ENCODE results near the gene RPL13A.

Gene RPL13A

DNA sequence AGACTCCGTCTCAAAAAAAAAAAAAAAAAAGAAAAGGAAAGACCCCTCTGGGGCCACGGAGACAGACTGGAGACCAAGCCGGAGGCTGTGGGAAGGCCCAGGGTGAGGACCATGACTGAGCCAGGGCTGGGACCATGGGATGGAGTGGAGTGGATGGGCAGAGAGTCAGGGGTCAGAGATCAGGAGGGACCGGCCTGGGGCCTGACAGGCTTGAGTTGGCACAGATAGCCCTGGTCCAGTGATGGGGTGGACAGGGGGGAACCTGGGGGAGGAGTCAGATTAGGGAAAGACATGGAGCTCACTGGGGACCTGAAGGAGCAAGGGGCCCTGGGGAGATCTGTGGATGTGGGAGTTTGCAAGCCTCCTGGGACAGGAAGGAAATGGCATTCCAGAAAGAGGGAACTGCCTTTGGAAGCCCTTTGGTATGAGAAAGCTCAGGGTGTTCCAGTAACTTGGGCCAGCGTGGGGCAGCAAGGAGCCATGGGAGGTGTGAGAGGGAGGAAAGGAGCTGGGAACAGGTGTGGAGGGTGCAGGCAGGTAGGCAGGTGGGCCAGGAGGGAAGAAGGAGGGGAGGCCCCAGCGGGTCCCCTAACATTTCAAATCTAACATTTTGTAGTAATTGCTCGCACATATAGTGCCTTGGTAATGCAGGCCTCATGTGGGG, 6.3 kb upstream of the RPL13A start:
- Histone ChIP-seq H3K9me2 (replicated peaks; ENCODE audit: low read depth, low read length) (no peaks in the 10 kb centered on the region), H3K79me2 (ENCODE audit: insufficient read depth, low read length) (no peaks in the 10 kb centered on the region), H3K36me3 (ENCODE audit: insufficient read depth, low read length) (no peaks in the 10 kb centered on the region), H3K4me3 (ENCODE audit: low read length, poor library complexity, severe bottlenecking) (no peak overlapping the region), H3K4me1 (ENCODE audit: insufficient read depth, low read length, poor library complexity, severe bottlenecking) (peaks cover under 1% of the 10 kb centered on the region), H3K9me3 (ENCODE audit: insufficient read depth, low read depth, low read length) (no peaks in the 10 kb centered on the region), H3K4me2 (ENCODE audit: low read depth, low read length, poor library complexity, severe bottlenecking) (no peak overlapping the region), H3F3A (ENCODE audit: low read depth) (no peaks in the 10 kb centered on the region), H4K20me1 (ENCODE audit: insufficient read depth, low read length, poor library complexity, severe bottlenecking) (no peaks in the 10 kb centered on the region), H3K9ac (ENCODE audit: low read depth, low read length, poor library complexity, severe bottlenecking) (no peak overlapping the region), H2AFZ (ENCODE audit: low read length) (no peak overlapping the region), H3K27me3 (ENCODE audit: insufficient read depth, low read length, poor library complexity, severe bottlenecking) (no peaks in the 10 kb centered on the region)
- TF ChIP-seq EZH2phosphoT487 (IDR thresholded peaks at IDR 0.05; ENCODE audit: borderline replicate concordance) = no peak
- TF ChIP-seq CTCF (conservative IDR thresholded peaks at IDR 0.05; ENCODE audit: low read length) = no peak

DNA sequence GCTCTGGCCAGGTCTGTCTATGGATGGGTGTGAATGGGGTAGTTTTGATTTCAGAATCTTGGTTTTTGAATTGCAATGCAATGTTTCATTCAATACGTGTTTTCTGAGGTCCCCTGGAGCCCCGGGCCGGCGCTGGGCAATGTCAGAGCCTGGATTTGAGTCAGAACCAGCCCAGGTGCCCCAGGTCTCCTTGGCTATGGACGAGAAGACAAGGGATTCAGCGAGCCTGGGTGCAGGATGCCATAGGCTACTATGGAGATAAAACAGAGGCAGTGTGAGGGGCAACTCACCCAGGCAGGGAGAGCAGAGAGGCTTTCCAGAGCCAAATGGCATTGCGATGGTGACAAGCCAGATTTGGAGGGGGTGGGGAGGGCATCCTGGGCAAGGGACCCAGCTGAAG, 1.2 kb upstream of the RPL13A start:
- 0 out of 2 replicates have a peak, but pooled peaks cover 2% of the 10 kb centered on the region for H3F3A ChIP-seq (ENCODE audit: low read depth)
- H3K27me3 ChIP-seq (ENCODE audit: insufficient read depth, low read length, poor library complexity, severe bottlenecking) = peaks cover 9% of the 10 kb centered on the region
- no peak overlapping the region for H2AFZ ChIP-seq (ENCODE audit: low read length)
- H4K20me1 ChIP-seq (ENCODE audit: insufficient read depth, low read length, poor library complexity, severe bottlenecking) = peaks cover 38% of the 10 kb centered on the region
- no peak overlapping the region for H3K9ac ChIP-seq (ENCODE audit: low read depth, low read length, poor library complexity, severe bottlenecking)
- no peaks in the 10 kb centered on the region for H3K9me2 ChIP-seq (replicated peaks; ENCODE audit: low read depth, low read length)
- no peaks in the 10 kb centered on the region for H3K9me3 ChIP-seq (ENCODE audit: insufficient read depth, low read depth, low read length)
- TF ChIP-seq EZH2phosphoT487 (IDR thresholded peaks at IDR 0.05; ENCODE audit: borderline replicate concordance) = no peak
- no peak overlapping the region for H3K4me3 ChIP-seq (ENCODE audit: low read length, poor library complexity, severe bottlenecking)
- peaks cover 18% of the 10 kb centered on the region for H3K4me1 ChIP-seq (ENCODE audit: insufficient read depth, low read length, poor library complexity, severe bottlenecking)
- H3K4me2 ChIP-seq (ENCODE audit: low read depth, low read length, poor library complexity, severe bottlenecking) = no peak overlapping the region
- H3K36me3 ChIP-seq (ENCODE audit: insufficient read depth, low read length) = peaks cover 23% of the 10 kb centered on the region; the same call in 1 of the 2 replicates
- peaks cover 39% of the 10 kb centered on the region for H3K79me2 ChIP-seq (ENCODE audit: insufficient read depth, low read length)

GRCh38 chr19:49486710-49487276, 615 bp upstream of the RPL13A start:
- H3K4me2 ChIP-seq (ENCODE audit: low read depth, low read length, poor library complexity, severe bottlenecking) = peak overlapping the region; percentile 51

More at GRCh38 chr19:49486710-49487276, 615 bp upstream of the RPL13A start:
- Histone ChIP-seq H3K4me1 (ENCODE audit: insufficient read depth, low read length, poor library complexity, severe bottlenecking) (peaks cover 18% of the 10 kb centered on the region), H2AFZ (ENCODE audit: low read length) (peak overlapping the region; percentile 66; the same call in 1 of the 2 replicates), H3K4me3 (ENCODE audit: low read length, poor library complexity, severe bottlenecking) (peak overlapping the region; percentile 51), H3K27me3 (ENCODE audit: insufficient read depth, low read length, poor library complexity, severe bottlenecking) (peaks cover 9% of the 10 kb centered on the region), H3K9me3 (ENCODE audit: insufficient read depth, low read depth, low read length) (no peaks in the 10 kb centered on the region), H3F3A (ENCODE audit: low read depth) (0 out of 2 replicates have a peak, but pooled peaks cover 2% of the 10 kb centered on the region), H4K20me1 (ENCODE audit: insufficient read depth, low read length, poor library complexity, severe bottlenecking) (peaks cover 43% of the 10 kb centered on the region), H3K9ac (ENCODE audit: low read depth, low read length, poor library complexity, severe bottlenecking) (no peak overlapping the region), H3K36me3 (ENCODE audit: insufficient read depth, low read length) (peaks cover 29% of the 10 kb centered on the region), H3K79me2 (ENCODE audit: insufficient read depth, low read length) (peaks cover 44% of the 10 kb centered on the region), H3K9me2 (replicated peaks; ENCODE audit: low read depth, low read length) (no peaks in the 10 kb centered on the region)
- TF ChIP-seq CTCF (conservative IDR thresholded peaks at IDR 0.05; ENCODE audit: low read length) (no peak), EZH2phosphoT487 (IDR thresholded peaks at IDR 0.05; ENCODE audit: borderline replicate concordance) (no peak)
